Measurements from ENCODE around the gene ADAMTS15.

DNA sequence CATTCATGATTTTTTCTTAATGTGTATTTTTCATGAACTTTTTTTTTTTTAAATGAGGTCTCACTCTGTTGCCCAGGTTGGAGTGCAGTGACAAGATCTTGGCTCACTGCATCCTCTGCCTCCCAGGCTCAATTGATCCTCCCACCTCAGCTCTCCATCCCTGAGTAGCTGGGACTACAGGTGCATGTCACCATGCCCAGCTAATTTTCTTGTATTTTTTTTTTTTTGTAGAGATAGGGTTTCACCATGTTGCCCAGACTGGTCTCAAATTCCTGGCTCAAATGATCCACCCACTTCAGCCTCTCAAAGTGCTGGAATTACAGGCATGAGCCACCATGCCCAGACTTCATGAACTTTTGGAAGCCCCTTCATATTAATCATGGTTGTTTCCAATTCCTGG lies 49.7 kb downstream of the ADAMTS15 start:
- TF ChIP-seq, protein P1, sequence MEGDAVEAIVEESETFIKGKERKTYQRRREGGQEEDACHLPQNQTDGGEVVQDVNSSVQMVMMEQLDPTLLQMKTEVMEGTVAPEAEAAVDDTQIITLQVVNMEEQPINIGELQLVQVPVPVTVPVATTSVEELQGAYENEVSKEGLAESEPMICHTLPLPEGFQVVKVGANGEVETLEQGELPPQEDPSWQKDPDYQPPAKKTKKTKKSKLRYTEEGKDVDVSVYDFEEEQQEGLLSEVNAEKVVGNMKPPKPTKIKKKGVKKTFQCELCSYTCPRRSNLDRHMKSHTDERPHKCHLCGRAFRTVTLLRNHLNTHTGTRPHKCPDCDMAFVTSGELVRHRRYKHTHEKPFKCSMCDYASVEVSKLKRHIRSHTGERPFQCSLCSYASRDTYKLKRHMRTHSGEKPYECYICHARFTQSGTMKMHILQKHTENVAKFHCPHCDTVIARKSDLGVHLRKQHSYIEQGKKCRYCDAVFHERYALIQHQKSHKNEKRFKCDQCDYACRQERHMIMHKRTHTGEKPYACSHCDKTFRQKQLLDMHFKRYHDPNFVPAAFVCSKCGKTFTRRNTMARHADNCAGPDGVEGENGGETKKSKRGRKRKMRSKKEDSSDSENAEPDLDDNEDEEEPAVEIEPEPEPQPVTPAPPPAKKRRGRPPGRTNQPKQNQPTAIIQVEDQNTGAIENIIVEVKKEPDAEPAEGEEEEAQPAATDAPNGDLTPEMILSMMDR (IDR thresholded peaks at IDR 0.05): no peak
- no peak for TF ChIP-seq POLR2A (IDR thresholded peaks at IDR 0.05)
